Transverse colon (tissue), 4 donors: ENCODE results near the gene CNOT10. TPM values are rescaled to one million over a fixed set of nuclear protein-coding genes. Genes with fewer than 3 reads are reported as not detected.

Experiments used
- DNase-seq: peaks from one replicate; pipeline ENCODE4 v3.0.0-alpha.2; 2019
- H3K27ac ChIP-seq, 4 donors: fragments of 200-600 bp; sonication (generic); 2 replicates each; pipeline ENCODE4 v1.5.1; 2016 to 2018; ENCODE audit warnings: inconsistent platforms in 4 of 4
- H3K27me3 ChIP-seq: fragments of 200-600 bp; sonication (generic); 2 replicates; pipeline ENCODE4 v1.5.1; 2017; ENCODE audit warnings: inconsistent platforms
- H3K36me3 ChIP-seq, 4 donors: fragments of 200-600 bp; sonication (generic); 2 replicates each; pipeline ENCODE4 v1.5.1; 2017 to 2019; ENCODE audit warnings: inconsistent platforms in 4 of 4
- H3K4me1 ChIP-seq, 4 donors: fragments of 200-600 bp; sonication (generic); 2 replicates each; pipeline ENCODE4 v1.5.1; 2017 to 2020; ENCODE audit warnings: inconsistent platforms in 4 of 4
- H3K4me3 ChIP-seq, 4 donors: fragments of 200-600 bp; sonication (generic); 1 replicate in 1 of 4; 2 replicates in 3 of 4; pipeline versions ENCODE4 v1.5.1 to v1.6.1; 2017 to 2019; ENCODE audit warnings: inconsistent platforms in 4 of 4
- H3K9me3 ChIP-seq, 2 donors: fragments of 200-600 bp; sonication (generic); 2 replicates each; pipeline ENCODE4 v1.5.1; 2017 to 2019; ENCODE audit warnings: inconsistent platforms in 2 of 2
- EP300 ChIP-seq: sonication (generic); formaldehyde crosslinking; IDR thresholded peaks from one replicate; pipeline ENCODE4 v1.6.1; 2017; ENCODE audit warnings: antibody characterized with exemption, low read depth
- POLR2A ChIP-seq: fragments of 450-650 bp; IDR thresholded peaks from one replicate; pipeline ENCODE4 v1.6.1; 2016; ENCODE audit warnings: antibody characterized with exemption, mild to moderate bottlenecking, moderate library complexity
- POLR2AphosphoS5 ChIP-seq, 3 donors: sonication (generic); formaldehyde crosslinking; IDR thresholded peaks; one replicate each; pipeline ENCODE4 v1.6.1; 2016; ENCODE audit warnings: antibody characterized with exemption in 3 of 3
- WGBS, 2 donors: methylation state at CpG; one replicate each; pipeline ENCODE4 v1.1.5; 2018; ENCODE audit warnings: low coverage in 1 of 2; 5-methylcytosine and 5-hydroxymethylcytosine counted together
- in situ Hi-C, 4 donors: fragments of 200-750 bp; cut with MboI; loops; one replicate each; pipeline versions ENCODE4 v1.15.0 to v1.15.1; 2017; ENCODE audit warnings: low sequenced_read_pairs in 3 of 4, low pct_ligation_motif_present in 1 of 4, low pct_unique_long_range_greater_than_20kb in 1 of 4
- intact Hi-C: fragments of 100-400 bp; cut with DNase I; formaldehyde crosslinking; loops from one replicate; pipeline ENCODE4 v1.15.1; 2023; ENCODE audit warnings: low total_unique reads
- total RNA-seq, 4 donors: library from RNA; depleted of rRNA; stranded (reverse); fragments of >200 nt; gene quantifications; one replicate each; pipeline ENCODE4 v1.1.0, GENCODE V29; 2016
- TF ChIP-seq, protein P1 (sequence below), 5 experiments: fragments of 200-600 bp in 3 of 5; fragments of 450-650 bp in 2 of 5; sonication (generic) in 3 of 5; IDR thresholded peaks; 1 replicate in 2 of 5; 2 replicates in 3 of 5; pipeline ENCODE4 v1.5.1; 2016 to 2017; ENCODE audit warnings: antibody characterized with exemption in 5 of 5, inconsistent platforms in 3 of 5, mild to moderate bottlenecking in 2 of 5, moderate library complexity in 1 of 5

The CNOT10 gene, protein sequence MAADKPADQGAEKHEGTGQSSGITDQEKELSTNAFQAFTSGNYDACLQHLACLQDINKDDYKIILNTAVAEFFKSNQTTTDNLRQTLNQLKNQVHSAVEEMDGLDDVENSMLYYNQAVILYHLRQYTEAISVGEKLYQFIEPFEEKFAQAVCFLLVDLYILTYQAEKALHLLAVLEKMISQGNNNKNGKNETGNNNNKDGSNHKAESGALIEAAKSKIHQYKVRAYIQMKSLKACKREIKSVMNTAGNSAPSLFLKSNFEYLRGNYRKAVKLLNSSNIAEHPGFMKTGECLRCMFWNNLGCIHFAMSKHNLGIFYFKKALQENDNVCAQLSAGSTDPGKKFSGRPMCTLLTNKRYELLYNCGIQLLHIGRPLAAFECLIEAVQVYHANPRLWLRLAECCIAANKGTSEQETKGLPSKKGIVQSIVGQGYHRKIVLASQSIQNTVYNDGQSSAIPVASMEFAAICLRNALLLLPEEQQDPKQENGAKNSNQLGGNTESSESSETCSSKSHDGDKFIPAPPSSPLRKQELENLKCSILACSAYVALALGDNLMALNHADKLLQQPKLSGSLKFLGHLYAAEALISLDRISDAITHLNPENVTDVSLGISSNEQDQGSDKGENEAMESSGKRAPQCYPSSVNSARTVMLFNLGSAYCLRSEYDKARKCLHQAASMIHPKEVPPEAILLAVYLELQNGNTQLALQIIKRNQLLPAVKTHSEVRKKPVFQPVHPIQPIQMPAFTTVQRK
- 10 to 100 TPM; 13.8 to 34.6 (median 25.2) TPM for total RNA-seq

DNA sequence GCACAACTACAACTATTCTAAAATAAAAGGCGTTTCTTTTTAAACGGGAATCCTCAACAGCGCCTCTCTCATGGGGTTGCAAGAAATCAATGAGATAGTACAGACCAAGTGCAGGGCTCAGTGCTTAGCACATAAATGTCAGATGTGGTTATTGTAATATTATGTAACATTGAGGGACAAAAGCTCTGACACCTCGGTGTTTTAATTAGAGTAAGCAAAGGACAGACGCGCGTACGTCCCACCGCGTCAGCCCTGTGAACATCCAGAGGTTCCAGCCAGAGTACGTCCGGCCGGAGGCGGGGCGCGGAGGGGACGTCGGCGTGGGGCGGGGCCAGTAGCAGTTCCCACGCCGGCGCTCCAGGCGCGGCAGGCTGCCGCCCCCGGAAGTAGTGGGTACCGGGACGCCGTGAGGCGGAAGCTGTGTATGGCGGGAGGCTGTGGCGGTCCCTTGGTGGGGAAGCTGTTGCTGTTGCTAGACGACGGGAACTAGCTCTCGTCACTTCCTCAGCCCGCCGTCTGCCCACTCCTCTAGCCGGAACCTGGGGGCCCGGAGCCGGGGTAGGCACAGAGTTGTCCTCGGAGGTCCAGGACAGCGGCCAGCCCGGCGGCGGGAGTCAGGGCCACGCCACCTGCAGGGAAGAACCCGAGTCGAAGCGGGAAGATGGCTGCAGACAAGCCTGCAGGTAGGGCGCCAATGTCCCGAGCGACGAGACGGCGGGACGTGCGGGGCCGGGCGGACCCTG, at the start of gene CNOT10:
Gene CNOT10, plus strand, starts transcription at position 389 of the 743 bp plus-strand sequence. Its CDS starts 273 bp downstream, at position 662.
- Histone ChIP-seq H3K27ac (peak within 1 kb of the TSS; percentile 88 to 92 (median 91)), H3K9me3 (no peaks in the 10 kb centered on the region), H3K4me1 (peaks cover 0 to 24% (median 17%) of the 10 kb centered on the region in 4 donors), H3K27me3 (no peaks in the 10 kb centered on the region), H3K36me3 (no peaks in the 10 kb centered on the region), H3K4me3 (peak within 1 kb of the TSS; percentile 60 to 95 (median 84))
- WGBS, 2 donors = 0% methylated on average over 5 to 23 of the region's 60 CpGs
- intact Hi-C loops (no loop called here), in situ Hi-C loops (loop anchor here in 1 of 4 donors (25.0 kb wide), 1 partner anchor 173 kb away; the partner anchor contains the start of gene CMTM6)
- DNase-seq = peak; percentile 97
- TF ChIP-seq, protein P1, sequence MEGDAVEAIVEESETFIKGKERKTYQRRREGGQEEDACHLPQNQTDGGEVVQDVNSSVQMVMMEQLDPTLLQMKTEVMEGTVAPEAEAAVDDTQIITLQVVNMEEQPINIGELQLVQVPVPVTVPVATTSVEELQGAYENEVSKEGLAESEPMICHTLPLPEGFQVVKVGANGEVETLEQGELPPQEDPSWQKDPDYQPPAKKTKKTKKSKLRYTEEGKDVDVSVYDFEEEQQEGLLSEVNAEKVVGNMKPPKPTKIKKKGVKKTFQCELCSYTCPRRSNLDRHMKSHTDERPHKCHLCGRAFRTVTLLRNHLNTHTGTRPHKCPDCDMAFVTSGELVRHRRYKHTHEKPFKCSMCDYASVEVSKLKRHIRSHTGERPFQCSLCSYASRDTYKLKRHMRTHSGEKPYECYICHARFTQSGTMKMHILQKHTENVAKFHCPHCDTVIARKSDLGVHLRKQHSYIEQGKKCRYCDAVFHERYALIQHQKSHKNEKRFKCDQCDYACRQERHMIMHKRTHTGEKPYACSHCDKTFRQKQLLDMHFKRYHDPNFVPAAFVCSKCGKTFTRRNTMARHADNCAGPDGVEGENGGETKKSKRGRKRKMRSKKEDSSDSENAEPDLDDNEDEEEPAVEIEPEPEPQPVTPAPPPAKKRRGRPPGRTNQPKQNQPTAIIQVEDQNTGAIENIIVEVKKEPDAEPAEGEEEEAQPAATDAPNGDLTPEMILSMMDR (IDR thresholded peaks at IDR 0.05) = peak in 4 of 5 experiments; percentile 10 to 47 (median 28)
- TF ChIP-seq POLR2AphosphoS5 (IDR thresholded peaks at IDR 0.05) = peak; percentile 65 to 88 (median 81)
- TF ChIP-seq EP300 = no peak
- peak; percentile 49 for TF ChIP-seq POLR2A

DNA sequence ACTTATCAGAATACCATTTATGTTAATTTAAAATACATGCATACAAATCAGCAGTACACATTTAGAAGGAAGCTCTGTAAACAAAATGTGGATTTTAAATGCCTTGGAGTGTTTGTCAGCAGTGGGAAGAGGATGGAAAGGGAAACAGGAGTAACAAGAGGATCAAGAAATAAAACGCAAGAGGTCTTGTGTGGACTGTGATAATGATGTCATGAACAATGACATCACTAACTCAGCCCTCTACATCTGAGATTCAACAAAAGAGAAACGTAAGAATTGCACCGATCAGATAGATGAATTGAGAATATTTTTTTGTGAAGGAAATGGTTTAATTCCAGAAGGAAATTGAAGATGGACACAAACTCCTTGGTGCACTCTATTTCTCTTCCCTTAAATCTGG, 44.0 kb upstream of the CNOT10 start:
- no peaks in the 10 kb centered on the region for H3K9me3 ChIP-seq
- H3K27ac ChIP-seq = no peak overlapping the region
- peaks cover 3% of the 10 kb centered on the region for H3K27me3 ChIP-seq
- no peak overlapping the region for H3K4me3 ChIP-seq
- H3K36me3 ChIP-seq = no peaks in the 10 kb centered on the region
- H3K4me1 ChIP-seq = no peaks in the 10 kb centered on the region
- in situ Hi-C loops (no loop called here), intact Hi-C loops (no loop called here)
- TF ChIP-seq POLR2AphosphoS5 (IDR thresholded peaks at IDR 0.05) = no peak
- DNase-seq = no peak
- WGBS, 2 donors = 60 to 63% methylated on average over 3 of the region's 3 CpGs

DNA sequence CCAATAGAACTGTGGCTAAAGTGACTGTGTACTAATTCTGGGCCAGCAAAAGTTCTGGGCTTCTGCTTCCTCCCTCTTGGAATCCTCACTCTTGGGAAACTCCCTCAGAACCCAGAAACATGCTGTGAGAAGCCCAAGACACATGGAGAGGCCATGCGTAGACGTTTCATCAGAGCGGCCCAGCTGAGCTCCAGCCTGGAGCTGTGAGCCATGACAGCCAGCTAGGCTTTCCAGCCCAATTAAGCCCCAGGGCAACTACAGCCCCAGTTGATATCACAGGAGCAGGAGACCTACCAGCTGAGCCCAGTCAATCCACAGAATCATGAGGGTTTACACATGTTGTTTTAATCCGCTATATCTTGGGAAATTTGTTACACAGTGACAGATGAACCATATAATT, 43.6 kb upstream of the CNOT10 start:
- intact Hi-C loops (no loop called here), in situ Hi-C loops (no loop called here)
- H3K27ac ChIP-seq = no peak overlapping the region
- no peak overlapping the region for H3K4me3 ChIP-seq
- TF ChIP-seq, protein P1 (IDR thresholded peaks at IDR 0.05) = no peak
- peak in 1 of 3 donors; percentile 5 for TF ChIP-seq POLR2AphosphoS5 (IDR thresholded peaks at IDR 0.05)
- no peak for TF ChIP-seq EP300
- TF ChIP-seq POLR2A = no peak
- H3K9me3 ChIP-seq = no peaks in the 10 kb centered on the region
- no peak for DNase-seq
- no peaks in the 10 kb centered on the region for H3K36me3 ChIP-seq
- H3K4me1 ChIP-seq = no peaks in the 10 kb centered on the region
- 60 to 80% methylated on average over 3 to 4 of the region's 4 CpGs for WGBS, 2 donors
- H3K27me3 ChIP-seq = peaks cover 3% of the 10 kb centered on the region

DNA sequence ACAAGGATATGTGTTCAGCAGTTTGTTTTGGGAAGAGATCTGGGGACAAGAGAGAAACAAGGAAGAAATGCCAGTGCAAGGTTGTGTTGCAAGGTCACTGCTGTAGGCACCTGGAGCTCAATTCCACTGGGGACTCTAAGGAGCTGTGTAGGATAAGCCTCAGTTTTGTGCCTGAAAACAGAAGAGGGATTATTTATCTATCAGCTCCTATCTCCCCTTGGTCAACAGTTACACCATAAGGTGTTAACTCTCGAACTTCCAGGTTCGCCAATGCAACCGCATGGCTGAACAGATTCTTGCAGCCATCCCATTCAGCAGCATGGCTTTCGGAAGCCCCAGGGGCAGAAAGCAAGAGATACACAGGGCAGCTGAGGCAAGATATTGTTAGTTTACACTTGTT, 41.6 kb upstream of the CNOT10 start:
- intact Hi-C loops = no loop called here
- H3K4me3 ChIP-seq = no peak overlapping the region
- H3K9me3 ChIP-seq = no peaks in the 10 kb centered on the region
- TF ChIP-seq POLR2A (no peak), EP300 (no peak)
- TF ChIP-seq, protein P1 (IDR thresholded peaks at IDR 0.05) = no peak
- no peak overlapping the region for H3K27ac ChIP-seq
- H3K27me3 ChIP-seq = peaks cover 3% of the 10 kb centered on the region
- DNase-seq = no peak
- 93% methylated on average over 4 of the region's 4 CpGs; no CpG with 5 or more reads in 1 of the 2 donors for WGBS, 2 donors
- no peaks in the 10 kb centered on the region for H3K36me3 ChIP-seq
- H3K4me1 ChIP-seq = no peaks in the 10 kb centered on the region
- in situ Hi-C loops = no loop called here
